ENCODE measurements around the gene IFT74. TPM values are rescaled to one million over a fixed set of nuclear protein-coding genes. Genes with fewer than 3 reads are reported as not detected.

The IFT74 gene
- total RNA-seq, 2 experiments from 2014 or later, result 3.4 to 10.2 TPM

DNA sequence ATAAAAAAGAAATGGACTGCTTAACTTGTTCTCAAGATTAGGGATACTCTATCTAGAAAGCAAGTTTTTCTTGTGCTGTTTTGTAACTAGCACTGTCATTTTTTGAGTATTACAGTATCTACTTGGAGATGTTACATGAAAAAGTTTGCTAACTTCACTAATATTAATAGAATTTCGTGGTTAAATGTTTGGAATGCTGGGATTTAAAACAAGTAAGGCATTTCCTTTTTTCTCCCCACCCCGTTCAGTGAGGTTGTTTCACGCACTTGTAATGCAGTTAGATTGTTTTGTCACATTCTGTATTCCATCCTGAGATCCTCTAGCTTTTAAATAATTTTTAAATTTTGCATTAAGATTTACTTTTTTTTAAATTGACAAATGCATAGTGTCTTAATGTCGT lies 132.8 kb downstream of the IFT74 start:
- H3K36me3 ChIP-seq (ENCODE audit: insufficient read depth, low read length), result no peaks in the 10 kb centered on the region
- no peak for TF ChIP-seq EZH2phosphoT487 (IDR thresholded peaks at IDR 0.05; ENCODE audit: borderline replicate concordance, low read depth, low read length)
- TF ChIP-seq, protein P1, sequence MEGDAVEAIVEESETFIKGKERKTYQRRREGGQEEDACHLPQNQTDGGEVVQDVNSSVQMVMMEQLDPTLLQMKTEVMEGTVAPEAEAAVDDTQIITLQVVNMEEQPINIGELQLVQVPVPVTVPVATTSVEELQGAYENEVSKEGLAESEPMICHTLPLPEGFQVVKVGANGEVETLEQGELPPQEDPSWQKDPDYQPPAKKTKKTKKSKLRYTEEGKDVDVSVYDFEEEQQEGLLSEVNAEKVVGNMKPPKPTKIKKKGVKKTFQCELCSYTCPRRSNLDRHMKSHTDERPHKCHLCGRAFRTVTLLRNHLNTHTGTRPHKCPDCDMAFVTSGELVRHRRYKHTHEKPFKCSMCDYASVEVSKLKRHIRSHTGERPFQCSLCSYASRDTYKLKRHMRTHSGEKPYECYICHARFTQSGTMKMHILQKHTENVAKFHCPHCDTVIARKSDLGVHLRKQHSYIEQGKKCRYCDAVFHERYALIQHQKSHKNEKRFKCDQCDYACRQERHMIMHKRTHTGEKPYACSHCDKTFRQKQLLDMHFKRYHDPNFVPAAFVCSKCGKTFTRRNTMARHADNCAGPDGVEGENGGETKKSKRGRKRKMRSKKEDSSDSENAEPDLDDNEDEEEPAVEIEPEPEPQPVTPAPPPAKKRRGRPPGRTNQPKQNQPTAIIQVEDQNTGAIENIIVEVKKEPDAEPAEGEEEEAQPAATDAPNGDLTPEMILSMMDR (conservative IDR thresholded peaks at IDR 0.05; ENCODE audit: low read length), result no peak
- CTCF ChIA-PET (ENCODE audit: unreplicated experiment), result no interaction called here
- no peak overlapping the region for H2AFZ ChIP-seq (ENCODE audit: low read length)
- H3K4me3 ChIP-seq (ENCODE audit: low read depth, low read length, poor library complexity, severe bottlenecking), result no peak overlapping the region
- H3K9me3 ChIP-seq (ENCODE audit: low read length), result no peaks in the 10 kb centered on the region
- H4K20me1 ChIP-seq (ENCODE audit: insufficient read depth, low read length), result no peaks in the 10 kb centered on the region
- BruUV-seq (replicated peaks), result no TSS peak
- no peaks in the 10 kb centered on the region for H3K4me1 ChIP-seq (ENCODE audit: insufficient read depth, low read length, poor library complexity, severe bottlenecking)
- H3K79me2 ChIP-seq (ENCODE audit: insufficient read depth, low read depth, low read length), result no peaks in the 10 kb centered on the region
- H3K4me2 ChIP-seq (ENCODE audit: low read length), result no peak overlapping the region
- no peak overlapping the region for H3K27ac ChIP-seq (ENCODE audit: low read depth, low read length, poor library complexity, severe bottlenecking)
- POLR2A ChIA-PET, result no interaction called here
- no peak for DNase-seq (ENCODE audit: low spot score)
- H3K9me2 ChIP-seq (ENCODE audit: insufficient read depth, low read length), result no peaks in the 10 kb centered on the region
- intact Hi-C loops (cut with micrococcal nuclease; ENCODE audit: unreplicated experiment), result no loop called here

DNA sequence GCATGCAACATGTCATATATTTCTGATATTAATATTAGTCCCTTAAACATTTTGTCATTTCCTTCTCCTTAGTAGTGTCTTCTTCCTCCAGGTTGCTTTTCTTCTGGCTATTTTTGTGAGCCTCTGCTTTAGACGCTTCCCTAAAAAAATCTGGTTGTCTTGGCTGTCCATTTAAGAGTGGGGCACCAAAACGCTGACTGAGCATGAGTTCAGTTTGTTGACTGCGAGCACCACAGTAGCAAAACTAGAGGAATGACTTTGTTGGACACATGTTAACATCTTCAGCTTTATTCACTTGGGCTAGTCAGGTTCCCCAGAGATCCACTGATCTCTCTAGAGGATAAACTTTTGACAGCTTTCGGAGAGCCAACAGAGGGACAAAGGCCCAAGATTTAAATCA lies 133.5 kb downstream of the IFT74 start:
- no TSS peak for BruUV-seq (replicated peaks)
- no peaks in the 10 kb centered on the region for H3K4me1 ChIP-seq (ENCODE audit: insufficient read depth, low read length, poor library complexity, severe bottlenecking)
- no peak for TF ChIP-seq EZH2phosphoT487 (IDR thresholded peaks at IDR 0.05; ENCODE audit: borderline replicate concordance, low read depth, low read length)
- TF ChIP-seq, protein P1 (conservative IDR thresholded peaks at IDR 0.05; ENCODE audit: low read length), result no peak
- no peak overlapping the region for H3K4me2 ChIP-seq (ENCODE audit: low read length)
- ChIA-PET POLR2A (no interaction called here), CTCF (ENCODE audit: unreplicated experiment) (no interaction called here)
- no peak for DNase-seq (ENCODE audit: low spot score)
- H3K9me2 ChIP-seq (ENCODE audit: insufficient read depth, low read length), result no peaks in the 10 kb centered on the region
- H3K36me3 ChIP-seq (ENCODE audit: insufficient read depth, low read length), result no peaks in the 10 kb centered on the region
- H3K79me2 ChIP-seq (ENCODE audit: insufficient read depth, low read depth, low read length), result no peaks in the 10 kb centered on the region
- no peak overlapping the region for H3K4me3 ChIP-seq (ENCODE audit: low read depth, low read length, poor library complexity, severe bottlenecking)
- intact Hi-C loops (cut with micrococcal nuclease; ENCODE audit: unreplicated experiment), result no loop called here
- H2AFZ ChIP-seq (ENCODE audit: low read length), result no peak overlapping the region
- H4K20me1 ChIP-seq (ENCODE audit: insufficient read depth, low read length), result no peaks in the 10 kb centered on the region
- no peak overlapping the region for H3K27ac ChIP-seq (ENCODE audit: low read depth, low read length, poor library complexity, severe bottlenecking)
- H3K9me3 ChIP-seq (ENCODE audit: low read length), result no peaks in the 10 kb centered on the region

DNA sequence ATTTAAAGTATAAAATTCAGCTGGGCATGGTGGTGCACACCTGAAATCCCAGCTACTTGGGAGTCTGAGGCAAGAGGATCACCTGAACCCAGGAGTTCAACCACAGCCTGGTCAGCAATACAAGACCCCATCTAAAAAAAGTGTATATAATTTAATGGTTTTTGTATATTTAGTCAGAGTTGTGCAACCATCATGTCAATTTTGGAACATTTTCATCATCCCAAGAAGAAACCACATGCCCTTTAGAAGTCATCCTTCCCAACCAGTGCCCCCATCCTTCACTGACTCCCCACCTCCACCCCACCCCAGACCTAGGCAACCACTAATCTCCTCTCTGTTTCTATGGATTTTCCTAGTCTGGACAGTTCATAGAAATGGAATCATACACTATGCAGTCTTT lies 134.0 kb downstream of the IFT74 start:
- Histone ChIP-seq H3K4me1 (ENCODE audit: insufficient read depth, low read length, poor library complexity, severe bottlenecking) (no peaks in the 10 kb centered on the region), H2AFZ (ENCODE audit: low read length) (no peak overlapping the region), H3K36me3 (ENCODE audit: insufficient read depth, low read length) (no peaks in the 10 kb centered on the region), H3K9me2 (ENCODE audit: insufficient read depth, low read length) (no peaks in the 10 kb centered on the region), H3K27ac (ENCODE audit: low read depth, low read length, poor library complexity, severe bottlenecking) (no peak overlapping the region), H3K9me3 (ENCODE audit: low read length) (no peaks in the 10 kb centered on the region), H3K79me2 (ENCODE audit: insufficient read depth, low read depth, low read length) (no peaks in the 10 kb centered on the region), H3K4me3 (ENCODE audit: low read depth, low read length, poor library complexity, severe bottlenecking) (no peak overlapping the region), H3K4me2 (ENCODE audit: low read length) (no peak overlapping the region), H4K20me1 (ENCODE audit: insufficient read depth, low read length) (no peaks in the 10 kb centered on the region)
- intact Hi-C loops (cut with micrococcal nuclease; ENCODE audit: unreplicated experiment), result no loop called here
- TF ChIP-seq, protein P1 (conservative IDR thresholded peaks at IDR 0.05; ENCODE audit: low read length), result no peak
- TF ChIP-seq EZH2phosphoT487 (IDR thresholded peaks at IDR 0.05; ENCODE audit: borderline replicate concordance, low read depth, low read length), result no peak
- BruUV-seq (replicated peaks), result no TSS peak
- DNase-seq (ENCODE audit: low spot score), result no peak
- CTCF ChIA-PET (ENCODE audit: unreplicated experiment), result no interaction called here
- POLR2A ChIA-PET, result no interaction called here

Data from OCI-LY7 (cell line).